Measurements from ENCODE around the gene MAP3K4. TPM values are rescaled to one million over a fixed set of nuclear protein-coding genes. Genes with fewer than 3 reads are reported as not detected.

The MAP3K4 gene
- total RNA-seq, 1 experiment from 2014 or later: 27.9 TPM

DNA sequence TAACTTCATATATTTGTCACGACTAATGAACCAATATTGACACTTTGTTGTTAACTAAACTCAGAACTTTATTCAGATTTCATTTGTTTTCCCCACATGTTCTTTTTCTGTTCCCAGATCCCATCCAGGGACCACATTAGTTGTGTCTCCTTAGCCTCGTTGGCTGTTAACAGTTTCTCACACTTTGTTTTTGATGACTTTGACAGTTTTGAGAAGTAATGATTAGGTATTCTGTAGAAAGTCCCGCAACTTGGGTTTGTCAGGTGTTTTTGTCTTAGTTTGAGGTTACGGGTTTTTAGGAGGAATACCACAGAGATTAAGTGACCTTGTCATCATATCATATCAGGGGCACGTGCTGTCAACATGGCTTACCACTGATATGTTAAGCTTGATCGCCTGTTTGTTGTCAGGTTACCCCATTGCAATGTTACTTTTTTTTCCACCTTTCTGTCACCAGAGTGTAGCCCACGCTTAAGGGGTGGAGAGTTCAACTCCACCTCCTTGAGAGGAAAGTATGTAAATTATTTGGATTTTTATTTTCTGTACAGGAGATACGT lies 32.9 kb downstream of the MAP3K4 start:
- Histone ChIP-seq H3F3A (ENCODE audit: low read length, unreplicated experiment) (no peaks in the 10 kb centered on the region), H3K4me3 (ENCODE audit: low read length) (no peak overlapping the region), H3K79me2 (ENCODE audit: low read length) (peaks cover 91% of the 10 kb centered on the region), H3K9me3 (ENCODE audit: low read length) (no peaks in the 10 kb centered on the region), H3K9ac (ENCODE audit: low read length) (no peak overlapping the region), H3K9me2 (replicated peaks; ENCODE audit: low read length) (no peaks in the 10 kb centered on the region), H3K4me2 (ENCODE audit: low read length) (no peak overlapping the region), H3K27ac (ENCODE audit: low read length) (no peak overlapping the region), H4K20me1 (ENCODE audit: low read length) (no peaks in the 10 kb centered on the region), H2AFZ (ENCODE audit: low read length) (no peak overlapping the region), H3K36me3 (ENCODE audit: low read depth, low read length) (no peaks in the 10 kb centered on the region), H3K4me1 (ENCODE audit: insufficient read depth, low read length) (no peaks in the 10 kb centered on the region), H3K27me3 (ENCODE audit: low read length) (no peaks in the 10 kb centered on the region)
- ATAC-seq: no peak
- no peak for DNase-seq
- ChIA-PET CTCF (no interaction called here), POLR2A (ENCODE audit: unreplicated experiment) (no interaction called here)
- no TSS peak for BruUV-seq (replicated peaks)
- intact Hi-C loops (cut with micrococcal nuclease): no loop called here
- TF ChIP-seq EZH2phosphoT487 (IDR thresholded peaks at IDR 0.05; ENCODE audit: borderline replicate concordance, low read length): no peak
- TF ChIP-seq, protein P1, sequence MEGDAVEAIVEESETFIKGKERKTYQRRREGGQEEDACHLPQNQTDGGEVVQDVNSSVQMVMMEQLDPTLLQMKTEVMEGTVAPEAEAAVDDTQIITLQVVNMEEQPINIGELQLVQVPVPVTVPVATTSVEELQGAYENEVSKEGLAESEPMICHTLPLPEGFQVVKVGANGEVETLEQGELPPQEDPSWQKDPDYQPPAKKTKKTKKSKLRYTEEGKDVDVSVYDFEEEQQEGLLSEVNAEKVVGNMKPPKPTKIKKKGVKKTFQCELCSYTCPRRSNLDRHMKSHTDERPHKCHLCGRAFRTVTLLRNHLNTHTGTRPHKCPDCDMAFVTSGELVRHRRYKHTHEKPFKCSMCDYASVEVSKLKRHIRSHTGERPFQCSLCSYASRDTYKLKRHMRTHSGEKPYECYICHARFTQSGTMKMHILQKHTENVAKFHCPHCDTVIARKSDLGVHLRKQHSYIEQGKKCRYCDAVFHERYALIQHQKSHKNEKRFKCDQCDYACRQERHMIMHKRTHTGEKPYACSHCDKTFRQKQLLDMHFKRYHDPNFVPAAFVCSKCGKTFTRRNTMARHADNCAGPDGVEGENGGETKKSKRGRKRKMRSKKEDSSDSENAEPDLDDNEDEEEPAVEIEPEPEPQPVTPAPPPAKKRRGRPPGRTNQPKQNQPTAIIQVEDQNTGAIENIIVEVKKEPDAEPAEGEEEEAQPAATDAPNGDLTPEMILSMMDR (conservative IDR thresholded peaks at IDR 0.05; ENCODE audit: low read depth, low read length): no peak

DNA sequence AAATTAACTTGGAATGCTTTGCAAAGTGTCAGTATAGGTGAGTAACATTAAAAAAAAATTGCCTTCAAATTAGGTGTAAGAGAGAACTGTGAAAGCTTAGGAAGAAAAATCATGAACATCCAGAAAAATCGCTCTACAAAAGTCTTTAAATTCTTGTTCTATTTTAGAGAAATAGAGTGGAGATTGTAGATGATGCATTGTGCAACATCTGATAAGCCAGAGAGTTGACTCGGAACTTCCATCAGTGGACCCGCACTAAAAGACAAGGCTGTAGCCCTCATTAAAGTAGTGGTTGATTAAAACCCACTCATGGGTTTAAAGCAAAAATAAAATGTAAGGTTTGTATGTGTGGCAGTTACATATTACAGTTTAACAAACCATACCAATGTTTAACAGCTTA lies 35.8 kb downstream of the MAP3K4 start:
- intact Hi-C loops (cut with micrococcal nuclease): no loop called here
- Histone ChIP-seq H3K9me3 (ENCODE audit: low read length) (no peaks in the 10 kb centered on the region), H3K4me2 (ENCODE audit: low read length) (no peak overlapping the region), H3K27me3 (ENCODE audit: low read length) (no peaks in the 10 kb centered on the region), H3K9ac (ENCODE audit: low read length) (no peak overlapping the region), H3K36me3 (ENCODE audit: low read depth, low read length) (no peaks in the 10 kb centered on the region), H2AFZ (ENCODE audit: low read length) (no peak overlapping the region), H4K20me1 (ENCODE audit: low read length) (no peaks in the 10 kb centered on the region), H3K4me1 (ENCODE audit: insufficient read depth, low read length) (peaks cover 13% of the 10 kb centered on the region), H3K4me3 (ENCODE audit: low read length) (no peak overlapping the region), H3K79me2 (ENCODE audit: low read length) (peaks cover 92% of the 10 kb centered on the region), H3K9me2 (replicated peaks; ENCODE audit: low read length) (no peaks in the 10 kb centered on the region), H3F3A (ENCODE audit: low read length, unreplicated experiment) (no peaks in the 10 kb centered on the region), H3K27ac (ENCODE audit: low read length) (no peak overlapping the region)
- TF ChIP-seq, protein P1 (conservative IDR thresholded peaks at IDR 0.05; ENCODE audit: low read depth, low read length): no peak
- TF ChIP-seq EZH2 (IDR thresholded peaks at IDR 0.05; ENCODE audit: low read length, unreplicated experiment) (no peak), EZH2phosphoT487 (IDR thresholded peaks at IDR 0.05; ENCODE audit: borderline replicate concordance, low read length) (no peak)
- ATAC-seq: no peak
- no peak for DNase-seq
- no TSS peak for BruUV-seq (replicated peaks)
- ChIA-PET POLR2A (ENCODE audit: unreplicated experiment) (no interaction called here), CTCF (no interaction called here)

DNA sequence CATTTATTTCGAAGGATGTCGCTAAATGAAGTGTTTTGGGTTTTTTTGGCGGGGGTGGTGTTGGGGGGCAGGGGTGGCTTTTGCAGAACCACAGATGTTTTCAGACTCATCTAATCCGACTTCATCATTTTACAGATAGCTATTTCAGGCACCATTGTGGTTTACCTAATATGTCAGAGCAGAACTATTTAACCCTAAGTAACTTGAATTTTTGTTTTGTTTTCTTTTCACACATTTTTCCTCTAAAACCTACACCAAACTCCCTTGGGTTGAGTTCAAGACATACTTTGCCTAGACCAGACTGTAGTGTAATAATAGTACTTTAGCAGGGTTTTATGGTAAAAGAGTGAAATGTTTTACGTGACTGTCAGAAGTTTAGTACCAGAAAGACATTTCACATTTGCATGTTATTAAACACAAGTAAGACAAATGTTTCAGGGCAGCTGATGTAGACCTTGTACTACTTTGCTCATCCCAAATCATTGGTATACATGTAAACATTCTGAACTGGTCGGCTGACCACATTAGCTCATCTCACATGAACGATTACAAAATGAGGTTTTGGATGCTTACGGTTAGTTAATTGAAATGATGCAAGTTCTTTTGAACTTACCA lies 37.7 kb downstream of the MAP3K4 start:
- H2AFZ ChIP-seq (ENCODE audit: low read length): no peak overlapping the region
- TF ChIP-seq EZH2phosphoT487 (IDR thresholded peaks at IDR 0.05; ENCODE audit: borderline replicate concordance, low read length): no peak
- no peak for TF ChIP-seq EZH2 (IDR thresholded peaks at IDR 0.05; ENCODE audit: low read length, unreplicated experiment)
- TF ChIP-seq, protein P1 (conservative IDR thresholded peaks at IDR 0.05; ENCODE audit: low read depth, low read length): no peak
- no peaks in the 10 kb centered on the region for H3F3A ChIP-seq (ENCODE audit: low read length, unreplicated experiment)
- intact Hi-C loops (cut with micrococcal nuclease): no loop called here
- no peak for DNase-seq
- ChIA-PET POLR2A (ENCODE audit: unreplicated experiment) (no interaction called here), CTCF (no interaction called here)
- H3K9ac ChIP-seq (ENCODE audit: low read length): no peak overlapping the region
- no peaks in the 10 kb centered on the region for H3K36me3 ChIP-seq (ENCODE audit: low read depth, low read length)
- H3K4me1 ChIP-seq (ENCODE audit: insufficient read depth, low read length): peaks cover 13% of the 10 kb centered on the region
- H3K4me3 ChIP-seq (ENCODE audit: low read length): no peak overlapping the region
- no peaks in the 10 kb centered on the region for H4K20me1 ChIP-seq (ENCODE audit: low read length)
- no peak overlapping the region for H3K27ac ChIP-seq (ENCODE audit: low read length)
- H3K27me3 ChIP-seq (ENCODE audit: low read length): no peaks in the 10 kb centered on the region
- no peak for ATAC-seq
- H3K4me2 ChIP-seq (ENCODE audit: low read length): no peak overlapping the region
- no peaks in the 10 kb centered on the region for H3K9me3 ChIP-seq (ENCODE audit: low read length)
- no TSS peak for BruUV-seq (replicated peaks)
- peaks cover 92% of the 10 kb centered on the region for H3K79me2 ChIP-seq (ENCODE audit: low read length)
- no peaks in the 10 kb centered on the region for H3K9me2 ChIP-seq (replicated peaks; ENCODE audit: low read length)
